Sigmoid colon (tissue), 7 donors: ENCODE measurements around the gene SLC16A1. TPM values are rescaled to one million over a fixed set of nuclear protein-coding genes. Genes with fewer than 3 reads are reported as not detected.
A peak's percentile ranks its signal among the peaks of the same experiment; 100 is the strongest.

Experiments
- DNase-seq: peaks from one replicate; pipeline ENCODE4 v3.0.0-alpha.2; 2019
- H3K27ac ChIP-seq, 4 donors: fragments of 200-600 bp; sonication (generic); one replicate each; pipeline ENCODE4 v1.5.1; 2016 to 2019; ENCODE audit warnings: mild to moderate bottlenecking in 1 of 4
- H3K27me3 ChIP-seq, 3 donors: fragments of 200-600 bp; sonication (generic); one replicate each; pipeline ENCODE4 v1.5.1; 2019; ENCODE audit warnings: mild to moderate bottlenecking in 1 of 3
- H3K36me3 ChIP-seq, 4 donors: fragments of 200-600 bp; sonication (generic); one replicate each; pipeline ENCODE4 v1.5.1; 2016 to 2019
- H3K4me1 ChIP-seq, 4 donors: fragments of 200-600 bp; sonication (generic); one replicate each; pipeline ENCODE4 v1.5.1; 2017 to 2019
- H3K4me3 ChIP-seq, 4 donors: fragments of 200-600 bp; sonication (generic); one replicate each; pipeline ENCODE4 v1.5.1; 2017 to 2019; ENCODE audit warnings: mild to moderate bottlenecking in 2 of 4, moderate library complexity in 1 of 4
- H3K9me3 ChIP-seq, 4 donors: fragments of 200-600 bp in 3 of 4; sonication (generic) in 3 of 4; one replicate each; pipeline versions ENCODE4 v1.5.1 to v1.6.1; 2013 to 2019
- CTCF ChIP-seq, 4 experiments: fragments of 450-650 bp in 3 of 4; fragments of 200-600 bp in 1 of 4; IDR thresholded peaks; one replicate each; pipeline ENCODE4 v1.5.1; 2016 to 2019; ENCODE audit warnings: antibody characterized with exemption in 4 of 4, mild to moderate bottlenecking in 3 of 4, moderate library complexity in 2 of 4
- EP300 ChIP-seq, 4 donors: sonication (generic); formaldehyde crosslinking; IDR thresholded peaks; one replicate each; pipeline ENCODE4 v1.6.1; 2017; ENCODE audit warnings: antibody characterized with exemption in 4 of 4
- POLR2A ChIP-seq, 2 donors: fragments of 450-650 bp; IDR thresholded peaks; one replicate each; pipeline ENCODE4 v1.6.1; 2016; ENCODE audit warnings: antibody characterized with exemption in 2 of 2, mild to moderate bottlenecking in 2 of 2, moderate library complexity in 2 of 2
- POLR2AphosphoS5 ChIP-seq, 4 donors: sonication (generic); formaldehyde crosslinking; IDR thresholded peaks; one replicate each; pipeline ENCODE4 v1.6.1; 2017; ENCODE audit warnings: antibody characterized with exemption in 4 of 4
- WGBS, 2 donors: extraction: QIAGEN DNeasy Blood & Tissue Kit; methylation state at CpG; one replicate each; pipeline ENCODE4 v1.1.7; 2013; 5-methylcytosine and 5-hydroxymethylcytosine counted together
- intact Hi-C: fragments of 100-400 bp; cut with DNase I; formaldehyde crosslinking; loops from one replicate; pipeline ENCODE4 v1.15.1; 2023
- polyA plus RNA-seq, 3 donors: library from polyadenylated mRNA; stranded (reverse); fragments of 200-250 nt; gene quantifications; one replicate each; pipeline ENCODE4 v1.2.3, GENCODE V29; 2013
- total RNA-seq, 4 donors: library from RNA; depleted of rRNA; stranded (reverse); fragments of >200 nt; gene quantifications; one replicate each; pipeline ENCODE4 v1.1.0, GENCODE V29; 2016
- donor health status: healthy with polysubstance abuse.
- donor health status: Bipolar disorder and iron deficiency.
- donor health status: healthy.

Gene SLC16A1
- total and polyA plus RNA-seq, 7 donors: 10.8 to 80.5 (median 48.7) TPM

- Histone ChIP-seq H3K4me1 (peaks cover 0 to 75% (median 50%) of the 10 kb centered on the region in 4 donors), H3K27me3 (no peaks in the 10 kb centered on the region), H3K9me3 (no peaks in the 10 kb centered on the region), H3K4me3 (peak overlapping the region; percentile 70 to 81 (median 76)), H3K27ac (peak overlapping the region; percentile 93 to 97 (median 96)), H3K36me3 (no peaks in the 10 kb centered on the region)
- TF ChIP-seq POLR2A (IDR thresholded peaks at IDR 0.05) (no peak), POLR2AphosphoS5 (IDR thresholded peaks at IDR 0.05) (peak in 2 of 4 donors; percentile 12 to 21)
- intact Hi-C loops: loop anchor here (2.0 to 5.0 kb wide), 3 partner anchors 74 to 238 kb away; partner anchors contain the start of gene PPM1J
- peak; percentile 77 for DNase-seq
- 2 to 3% methylated on average over 29 of the region's 29 CpGs for WGBS, 2 donors
These were observed 837 bp downstream of the SLC16A1 start for GRCh38 chr1:112954945-112955772.

- intact Hi-C loops: loop anchor here (2.0 kb wide), 1 partner anchor 73 kb away; no protein-coding TSS in a partner anchor
- Histone ChIP-seq H3K4me3 (peak overlapping the region in 3 of 4 donors; percentile 70 to 81 (median 76)), H3K4me1 (peaks cover 0 to 74% (median 47%) of the 10 kb centered on the region in 4 donors), H3K27me3 (no peaks in the 10 kb centered on the region), H3K36me3 (no peaks in the 10 kb centered on the region), H3K9me3 (no peaks in the 10 kb centered on the region), H3K27ac (peak overlapping the region; percentile 93 to 97 (median 96))
- DNase-seq: no peak
- TF ChIP-seq POLR2AphosphoS5 (IDR thresholded peaks at IDR 0.05) (no peak), EP300 (IDR thresholded peaks at IDR 0.05) (no peak), CTCF (IDR thresholded peaks at IDR 0.05) (no peak), POLR2A (IDR thresholded peaks at IDR 0.05) (no peak)
- WGBS, 2 donors: 72 to 85% methylated on average over 4 of the region's 4 CpGs
These were observed 1.9 kb downstream of the SLC16A1 start for GRCh38 chr1:112954017-112954650.

- no peak for DNase-seq
- WGBS, 2 donors: 95 to 97% methylated on average over 1 of the region's 1 CpG
- no peaks in the 10 kb centered on the region for H3K9me3 ChIP-seq
- H3K27me3 ChIP-seq: no peaks in the 10 kb centered on the region
- H3K36me3 ChIP-seq: no peaks in the 10 kb centered on the region
- intact Hi-C loops: no loop called here
- H3K4me1 ChIP-seq: peaks cover 0 to 63% (median 31%) of the 10 kb centered on the region in 4 donors
- TF ChIP-seq EP300 (IDR thresholded peaks at IDR 0.05) (no peak), POLR2A (IDR thresholded peaks at IDR 0.05) (no peak), POLR2AphosphoS5 (IDR thresholded peaks at IDR 0.05) (no peak), CTCF (IDR thresholded peaks at IDR 0.05) (no peak)
- H3K4me3 ChIP-seq: no peak overlapping the region
- H3K27ac ChIP-seq: no peak overlapping the region
These were observed 5.6 kb downstream of the SLC16A1 start for GRCh38 chr1:112950426-112950825.

- Histone ChIP-seq H3K36me3 (no peaks in the 10 kb centered on the region), H3K4me1 (peaks cover 0 to 39% (median 12%) of the 10 kb centered on the region in 4 donors), H3K4me3 (no peak overlapping the region), H3K27me3 (no peaks in the 10 kb centered on the region), H3K27ac (no peak overlapping the region), H3K9me3 (no peaks in the 10 kb centered on the region)
- TF ChIP-seq CTCF (IDR thresholded peaks at IDR 0.05) (no peak), EP300 (IDR thresholded peaks at IDR 0.05) (no peak), POLR2AphosphoS5 (IDR thresholded peaks at IDR 0.05) (no peak), POLR2A (IDR thresholded peaks at IDR 0.05) (no peak)
- no peak for DNase-seq
- WGBS, 2 donors: 89 to 95% methylated on average over 3 of the region's 3 CpGs
- intact Hi-C loops: no loop called here
These were observed 9.3 kb downstream of the SLC16A1 start for GRCh38 chr1:112946683-112947082.

GRCh38 chr1:112939810-112940209 is 16.2 kb downstream of the SLC16A1 start:
- no peak overlapping the region for H3K4me3 ChIP-seq

More at GRCh38 chr1:112939810-112940209, 16.2 kb downstream of the SLC16A1 start:
- WGBS, 2 donors: 80 to 95% methylated on average over 3 of the region's 3 CpGs
- H3K36me3 ChIP-seq: no peaks in the 10 kb centered on the region
- no peaks in the 10 kb centered on the region for H3K27me3 ChIP-seq
- TF ChIP-seq CTCF (IDR thresholded peaks at IDR 0.05): no peak
- no peak for TF ChIP-seq POLR2A (IDR thresholded peaks at IDR 0.05)
- no peak for TF ChIP-seq POLR2AphosphoS5 (IDR thresholded peaks at IDR 0.05)
- no peak for TF ChIP-seq EP300 (IDR thresholded peaks at IDR 0.05)
- intact Hi-C loops: no loop called here
- no peak for DNase-seq
- no peak overlapping the region for H3K27ac ChIP-seq
- peaks cover 0 to 46% (median 32%) of the 10 kb centered on the region in 4 donors for H3K4me1 ChIP-seq
- H3K9me3 ChIP-seq: no peaks in the 10 kb centered on the region
